GM21360 (cell line): ENCODE results near the gene CTDP1.
"Not testable (repeated sequence)": the region's sequence is repeated elsewhere in the genome, so short reads cannot be mapped to it uniquely, and the experiment has no call there.

ENCODE experiments used
- ATAC-seq: cut with Tn5 transposase; IDR thresholded peaks from one replicate; pipeline ENCODE4 v1.9.1; 2021; ENCODE audit warnings: mild to moderate bottlenecking, moderate library complexity; ENCODE audit not compliant: unreplicated experiment

CTDP1 gene

DNA sequence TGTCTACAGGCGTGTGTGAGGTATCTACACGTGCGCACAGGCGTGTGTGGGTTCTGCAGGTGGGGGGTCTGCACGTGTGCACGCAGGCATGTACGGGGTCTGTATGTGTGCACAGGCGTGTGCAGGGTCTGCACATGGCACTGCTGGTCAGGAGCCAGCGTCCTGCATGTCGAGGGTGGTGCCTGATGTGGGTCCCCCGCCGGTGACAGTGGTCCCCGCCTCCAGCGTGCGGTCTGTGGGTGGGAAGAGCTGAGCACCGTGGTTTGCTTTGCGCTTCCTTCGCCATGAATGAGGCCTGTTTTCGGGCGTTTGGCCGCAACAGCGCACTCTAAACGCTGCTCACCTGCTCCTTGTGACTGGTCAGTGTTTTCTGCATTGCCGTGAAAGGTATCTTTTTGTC, 57.2 kb downstream of the CTDP1 start:
- no peak for ATAC-seq

DNA sequence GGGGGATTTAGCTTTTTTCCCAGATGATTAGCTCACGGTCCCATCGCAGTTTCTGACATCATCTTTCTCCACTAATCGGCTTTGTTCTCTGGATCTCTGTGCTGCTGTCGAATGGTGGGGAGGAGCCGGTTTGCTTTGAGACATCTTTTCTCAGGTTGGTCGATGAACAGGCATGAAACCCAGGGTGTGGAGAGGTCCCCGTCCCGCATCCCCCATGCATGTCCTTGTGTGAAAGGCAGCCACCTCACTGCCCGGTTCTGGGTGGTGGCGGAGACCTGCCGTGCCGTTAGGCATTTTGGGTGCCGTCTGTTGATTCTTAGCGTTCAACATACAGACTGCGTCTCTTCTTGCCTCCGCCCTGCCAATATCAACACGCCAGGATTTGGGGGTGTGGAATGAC, 57.8 kb downstream of the CTDP1 start:
- no peak for ATAC-seq

DNA sequence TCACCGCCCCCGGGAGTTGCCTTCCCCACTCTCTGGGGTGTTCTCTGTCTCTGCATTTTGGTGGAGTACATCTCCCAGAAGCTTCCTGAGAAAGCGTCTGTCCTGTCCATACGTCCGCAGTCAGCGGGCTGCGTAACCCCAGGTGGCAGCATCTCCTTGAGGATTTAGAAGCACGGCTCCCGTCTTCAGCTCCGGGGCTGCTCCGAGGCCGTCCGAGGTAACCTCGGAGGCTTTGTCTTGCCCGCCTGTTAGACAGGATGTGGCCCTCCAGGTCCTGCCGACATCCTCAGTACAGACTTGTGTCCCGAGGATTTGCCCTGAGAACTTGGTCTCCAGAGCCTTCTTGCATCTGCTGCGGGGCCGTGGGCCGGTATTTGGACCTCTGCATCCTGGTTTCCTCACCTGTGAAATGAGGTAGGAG, 58.4 kb downstream of the CTDP1 start:
- no peak for ATAC-seq

DNA sequence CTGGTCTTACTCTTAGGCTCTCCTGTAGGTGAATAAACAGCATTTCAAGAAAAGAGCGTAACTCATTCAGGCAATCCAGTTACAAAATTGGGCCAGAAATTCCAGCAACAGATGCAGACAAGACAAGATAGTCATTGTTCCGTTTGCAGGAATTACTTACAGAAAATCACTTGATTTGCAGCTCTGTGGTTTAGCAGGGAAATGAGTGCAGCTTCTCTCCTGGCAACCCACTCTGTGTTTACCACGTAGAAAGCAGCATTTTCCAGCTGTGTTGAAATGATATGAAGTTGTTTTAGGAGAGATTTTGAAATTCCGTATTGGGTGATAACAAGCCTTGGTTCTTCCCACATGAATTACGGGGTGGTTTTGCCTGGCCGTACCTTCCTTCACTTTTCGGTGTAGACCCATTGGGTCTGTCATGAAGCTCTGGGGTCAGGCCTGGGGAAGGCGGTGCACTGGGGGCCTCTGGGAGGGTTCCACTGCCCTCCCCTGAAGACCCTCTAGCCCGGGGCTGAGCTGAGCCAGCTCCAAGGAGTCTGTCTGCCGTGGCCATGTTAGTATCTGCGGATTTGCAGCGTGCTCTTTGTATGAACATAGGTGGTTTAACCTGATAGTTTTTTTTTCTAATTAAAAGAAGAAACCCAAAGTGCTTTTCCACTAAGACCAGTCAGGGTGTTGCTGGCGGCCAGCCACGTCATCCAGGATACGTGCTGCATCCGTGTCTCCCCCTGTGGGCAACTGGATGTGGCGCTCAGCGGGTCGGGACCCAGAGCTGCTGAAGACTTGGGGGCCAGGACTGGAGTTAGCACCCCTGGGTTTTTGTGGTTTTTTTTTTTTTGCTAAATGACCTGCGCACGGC, 59.2 kb downstream of the CTDP1 start:
- ATAC-seq = no peak

DNA sequence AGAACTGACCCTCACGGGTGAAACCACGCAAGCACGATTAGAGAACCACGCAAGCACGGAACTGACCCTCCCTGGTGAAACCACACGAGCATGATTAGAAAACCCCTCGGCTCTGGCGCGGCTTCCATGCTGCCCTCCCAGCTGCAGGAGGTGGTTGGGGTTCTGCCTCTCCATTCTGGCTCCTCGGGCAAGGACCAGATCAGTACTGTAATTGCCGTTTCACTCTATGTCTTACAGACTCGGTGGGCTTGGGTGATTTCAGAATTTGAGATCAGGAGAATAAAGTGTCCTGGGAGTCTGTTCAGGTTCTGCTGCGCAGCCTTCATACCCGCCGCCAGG, 59.8 kb downstream of the CTDP1 start:
- no peak for ATAC-seq

DNA sequence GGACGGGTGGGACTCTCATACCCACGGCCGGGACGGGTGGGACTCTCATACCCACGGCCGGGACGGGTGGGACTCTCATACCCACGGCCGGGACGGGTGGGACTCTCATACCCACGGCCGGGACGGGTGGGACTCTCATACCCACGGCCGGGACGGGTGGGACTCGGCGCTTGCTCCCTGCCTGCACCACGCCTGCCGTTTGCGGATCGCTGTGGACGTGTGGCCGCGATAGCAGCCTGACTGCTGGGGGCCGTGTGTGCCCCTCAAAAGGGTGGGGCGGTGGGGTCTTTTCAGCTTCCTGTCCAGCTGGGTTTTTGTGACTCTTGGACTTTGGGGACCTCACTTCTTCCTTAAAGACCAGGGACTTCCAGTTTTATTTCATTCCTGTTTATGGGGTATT, 60.4 kb downstream of the CTDP1 start:
- ATAC-seq = not testable (repeated sequence)

DNA sequence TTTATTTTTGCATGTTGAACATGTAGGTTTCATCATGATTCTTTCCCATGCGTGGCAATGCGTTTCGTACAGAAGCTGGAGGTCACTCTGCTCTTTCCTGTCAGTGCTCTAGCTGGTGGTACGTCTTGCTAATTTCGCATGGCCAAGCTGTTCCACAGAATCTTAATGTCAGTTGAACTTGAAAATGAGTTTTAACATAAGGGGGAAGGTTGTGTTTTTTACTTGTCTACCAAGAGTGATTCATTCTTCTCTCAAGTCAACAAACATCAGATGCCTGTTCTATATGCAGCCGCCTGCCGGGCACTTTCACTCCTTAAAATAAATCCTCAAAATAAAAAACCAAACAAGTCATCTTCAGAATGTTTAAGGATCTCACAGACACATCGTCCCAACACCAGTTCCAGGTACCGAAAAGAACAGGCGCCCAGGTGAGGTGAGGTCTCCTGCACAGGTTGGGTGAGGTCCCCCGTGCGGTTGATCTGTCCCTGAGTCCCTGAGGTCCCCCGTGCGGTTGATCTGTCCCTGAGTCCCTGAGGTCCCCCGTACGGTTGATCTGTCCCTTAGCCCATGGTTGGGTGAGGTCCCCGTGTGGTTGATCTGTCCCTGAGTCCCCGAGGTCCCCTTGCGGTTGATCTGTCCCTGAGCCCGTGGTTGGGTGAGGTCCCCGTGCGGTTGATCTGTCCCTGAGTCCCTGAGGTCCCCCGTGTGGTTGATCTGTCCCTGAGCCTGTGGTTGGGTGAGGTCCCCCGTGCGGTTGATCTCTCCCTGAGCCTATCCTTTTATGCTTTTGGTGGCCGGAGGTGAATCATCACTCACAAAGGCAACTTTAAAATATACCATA, 61.1 kb downstream of the CTDP1 start:
- ATAC-seq = no peak

DNA sequence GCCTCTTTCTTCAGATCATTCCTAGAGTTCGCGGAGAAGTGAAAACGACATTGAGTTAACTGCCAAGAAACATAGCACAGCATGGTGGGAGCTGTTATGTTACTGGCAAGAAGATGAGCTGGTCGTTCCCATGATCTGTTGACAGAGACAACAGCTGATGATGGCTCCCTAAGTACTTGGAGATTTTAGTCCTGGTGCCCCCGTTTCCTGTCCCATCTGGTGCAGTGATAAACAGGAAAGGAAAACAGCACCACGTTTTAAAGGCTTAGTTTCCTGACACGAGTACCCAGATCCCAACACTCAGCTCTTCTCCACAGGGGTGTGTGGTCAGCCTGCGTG, 61.7 kb downstream of the CTDP1 start:
- ATAC-seq = no peak

DNA sequence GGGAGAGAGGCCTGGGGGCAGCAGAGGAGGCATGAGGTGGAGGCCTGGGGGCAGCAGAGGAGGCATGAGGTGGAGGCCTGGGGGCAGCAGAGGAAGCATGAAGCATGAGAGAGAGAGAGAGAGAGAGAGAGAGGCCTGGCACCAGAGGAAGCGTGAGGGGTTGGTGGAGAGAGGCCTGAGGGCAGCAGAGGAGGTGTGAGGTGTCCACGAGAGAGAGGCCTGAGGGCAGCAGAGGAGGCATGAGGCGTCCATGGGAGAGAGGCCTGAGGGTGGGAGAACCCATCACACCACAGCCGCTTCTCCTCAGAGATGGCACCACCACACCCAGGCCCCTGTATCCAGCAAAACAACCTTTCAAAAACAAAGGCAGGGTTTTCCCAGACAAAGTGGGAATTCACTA, 62.5 kb downstream of the CTDP1 start:
- ATAC-seq = no peak

DNA sequence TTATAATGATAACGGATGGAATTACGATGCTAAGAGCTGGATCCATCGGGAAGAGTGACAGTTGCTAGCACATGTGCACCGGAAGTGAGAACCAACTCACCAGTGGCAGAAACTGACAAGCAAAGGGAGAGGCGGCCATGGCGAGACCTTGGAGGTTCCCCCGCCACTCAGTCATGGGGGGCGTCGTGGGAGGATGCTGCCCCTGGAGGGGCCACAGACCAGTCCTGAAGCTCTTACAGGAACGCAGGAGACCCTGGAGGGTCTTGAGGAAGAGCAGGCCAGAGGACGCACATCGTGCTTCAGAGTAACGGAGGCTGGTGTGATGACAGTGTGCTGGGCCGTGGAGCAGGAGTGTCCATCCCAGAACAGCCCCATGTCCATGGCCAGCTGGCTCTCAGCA, 65.0 kb downstream of the CTDP1 start:
- no peak for ATAC-seq

DNA sequence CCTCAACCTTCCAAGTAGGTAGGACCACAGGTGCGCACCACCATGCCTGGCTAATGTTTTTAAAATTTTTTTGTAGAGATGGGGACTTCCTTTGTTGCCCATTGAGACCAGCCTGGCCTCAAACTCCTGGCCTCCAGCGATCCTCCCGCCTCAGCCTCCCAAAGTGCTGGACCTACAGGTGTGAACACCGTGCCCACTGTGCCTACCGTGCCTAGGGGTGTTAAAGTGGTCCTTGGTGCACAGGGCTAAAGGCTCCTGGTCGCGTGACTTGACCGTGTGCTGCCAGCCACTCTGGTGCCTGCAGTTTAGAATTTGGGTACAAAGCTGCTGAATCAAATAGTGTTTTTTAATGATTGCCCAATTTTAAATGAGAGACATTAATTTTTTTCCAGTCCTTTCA, 67.1 kb downstream of the CTDP1 start:
- ATAC-seq = no peak

DNA sequence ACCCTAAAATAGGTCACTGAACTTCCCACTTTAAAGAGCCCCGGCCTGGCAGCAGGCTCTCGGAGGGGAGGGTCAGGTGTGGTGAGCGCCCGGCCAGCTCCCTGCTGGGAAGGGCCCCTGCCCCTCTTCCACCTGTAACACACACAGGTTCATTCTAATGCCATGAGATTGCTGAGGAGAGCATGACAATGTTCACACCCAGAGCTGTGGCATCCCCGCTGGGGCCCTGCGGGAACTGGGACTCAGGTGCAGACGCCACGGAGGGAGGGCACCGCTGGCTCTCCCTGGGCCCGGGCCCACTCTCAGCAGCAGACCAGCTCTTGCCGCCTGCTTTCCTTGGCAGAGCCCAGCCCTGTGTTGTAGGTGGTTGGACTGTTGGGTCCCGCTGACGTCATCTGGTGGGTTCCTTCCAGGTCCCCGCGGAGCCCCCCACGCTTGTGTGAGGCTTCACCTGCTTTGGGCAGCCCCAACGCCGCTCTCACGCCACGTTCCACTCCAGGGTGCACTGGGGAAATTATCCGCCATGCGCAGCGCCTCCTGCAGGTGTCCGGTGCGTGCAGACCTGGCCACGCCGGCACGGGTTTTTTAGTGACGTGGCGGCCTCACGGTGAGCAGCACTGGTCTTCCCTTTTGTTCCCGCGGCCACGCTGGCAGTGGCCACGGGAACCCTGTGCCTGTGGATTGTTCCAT, 67.7 kb downstream of the CTDP1 start:
- no peak for ATAC-seq

DNA sequence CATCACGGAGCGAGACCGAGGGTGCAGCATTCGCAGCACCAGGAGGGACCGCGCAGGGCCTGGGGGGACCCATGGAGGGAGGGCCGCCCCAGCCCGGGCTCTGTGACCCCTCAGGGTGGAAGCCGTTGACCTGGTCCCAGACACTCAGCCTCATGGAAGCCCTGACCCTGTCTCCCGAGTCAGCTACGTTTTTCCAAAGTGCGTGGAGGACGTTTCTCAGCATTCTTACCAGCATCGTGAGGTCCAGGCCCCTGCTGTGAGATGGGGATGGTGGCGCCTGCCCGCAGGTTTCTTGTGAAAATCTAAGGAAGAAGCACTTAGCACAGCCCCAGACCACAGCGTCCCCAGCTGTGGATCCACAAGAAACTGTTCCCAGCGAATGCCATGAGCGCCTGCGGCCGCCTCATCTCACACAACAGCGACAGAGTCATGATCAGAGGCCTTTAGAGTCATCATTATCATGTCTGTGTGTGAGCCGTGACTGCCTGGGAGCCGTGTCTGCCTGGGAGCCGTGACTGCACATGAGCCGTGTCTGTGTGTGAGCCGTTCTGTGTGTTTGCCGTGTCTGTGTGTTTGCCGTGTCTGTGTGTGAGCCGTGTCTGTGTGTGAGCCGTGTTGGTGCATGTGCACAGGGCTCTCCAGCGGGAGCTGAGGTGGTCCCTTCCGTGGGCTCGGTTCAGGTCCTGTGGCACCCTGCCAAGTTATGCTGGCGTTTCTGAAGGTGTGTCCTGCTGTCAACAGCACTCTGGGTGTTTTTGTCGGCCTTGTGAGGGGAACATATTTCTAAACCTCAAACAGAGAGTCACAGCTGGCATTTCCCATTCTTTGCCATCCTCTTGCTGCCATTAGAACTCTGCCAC, 68.9 kb downstream of the CTDP1 start:
- ATAC-seq = no peak

DNA sequence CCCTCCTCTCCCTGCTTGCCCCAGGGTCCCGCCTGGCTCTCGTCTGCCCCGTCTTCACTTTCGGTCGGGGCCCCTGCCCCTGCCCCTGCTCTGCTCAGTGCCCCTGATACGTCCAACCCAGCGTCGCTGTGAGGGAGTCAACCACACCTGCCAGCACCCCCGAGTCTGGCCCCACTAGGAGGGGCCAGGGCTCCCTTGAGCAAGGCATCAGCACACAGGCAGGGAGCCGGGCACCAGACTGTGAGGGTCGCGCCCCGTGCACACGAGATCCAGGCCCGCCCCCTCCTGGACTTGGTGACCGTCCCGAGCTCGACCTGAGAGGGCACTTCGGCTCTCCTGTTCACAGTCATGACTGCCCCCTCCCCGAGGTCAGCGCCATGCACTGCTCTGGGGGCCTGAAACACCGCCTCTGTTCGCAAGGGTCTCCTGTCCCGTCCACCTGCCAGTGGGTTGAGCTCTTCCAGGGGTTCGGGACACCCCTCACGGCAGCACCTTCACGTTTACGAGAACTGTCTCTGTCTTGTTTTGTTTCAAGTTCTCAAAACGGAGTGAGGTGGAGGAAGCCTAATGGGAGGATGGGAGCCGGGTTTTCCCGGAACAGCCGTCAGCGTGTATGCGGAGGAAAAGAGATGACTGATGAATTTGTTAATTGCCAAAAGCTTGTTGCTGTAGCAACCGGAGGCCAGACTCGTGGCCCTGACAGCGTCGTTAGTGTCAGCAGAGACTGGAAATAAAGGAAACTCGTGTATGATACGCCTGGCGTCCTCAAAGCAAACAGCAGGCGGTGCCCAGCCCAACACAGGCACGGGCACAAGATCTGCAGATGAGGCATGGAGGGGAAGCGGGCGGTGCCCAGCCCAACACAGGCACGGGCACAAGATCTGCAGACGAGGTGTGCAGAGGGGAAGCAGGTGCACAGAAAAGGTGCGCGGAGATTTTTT, 69.9 kb downstream of the CTDP1 start:
- ATAC-seq = no peak

DNA sequence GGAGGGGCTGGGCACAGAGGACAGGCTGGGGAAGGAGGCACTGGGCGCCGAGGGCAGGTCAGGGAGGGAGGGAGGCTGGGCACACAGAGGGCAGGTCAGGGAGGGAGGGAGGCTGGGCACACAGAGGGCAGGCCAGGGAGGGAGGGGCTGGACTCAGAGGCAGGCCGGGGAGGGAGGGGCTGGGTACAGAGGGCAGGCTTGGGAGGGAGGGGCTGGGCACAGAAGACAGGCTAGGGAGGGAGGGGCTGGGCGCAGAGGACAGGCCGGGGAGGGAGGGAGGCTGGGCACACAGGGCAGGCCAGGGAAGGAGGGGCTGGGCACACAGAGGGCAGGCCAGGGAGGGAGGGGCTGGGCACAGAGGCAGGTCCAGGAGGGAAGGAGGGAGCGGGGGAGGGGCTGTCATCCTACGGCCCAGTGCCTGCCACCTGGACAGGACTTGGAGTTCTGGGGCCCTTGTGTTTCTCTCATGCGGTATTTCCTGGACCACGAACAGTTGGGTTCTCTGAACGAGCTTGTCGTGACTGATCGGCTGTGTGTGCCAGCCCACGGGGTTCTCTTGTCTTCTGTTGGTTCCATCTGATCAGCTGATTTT, 71.5 kb downstream of the CTDP1 start:
- no peak for ATAC-seq

DNA sequence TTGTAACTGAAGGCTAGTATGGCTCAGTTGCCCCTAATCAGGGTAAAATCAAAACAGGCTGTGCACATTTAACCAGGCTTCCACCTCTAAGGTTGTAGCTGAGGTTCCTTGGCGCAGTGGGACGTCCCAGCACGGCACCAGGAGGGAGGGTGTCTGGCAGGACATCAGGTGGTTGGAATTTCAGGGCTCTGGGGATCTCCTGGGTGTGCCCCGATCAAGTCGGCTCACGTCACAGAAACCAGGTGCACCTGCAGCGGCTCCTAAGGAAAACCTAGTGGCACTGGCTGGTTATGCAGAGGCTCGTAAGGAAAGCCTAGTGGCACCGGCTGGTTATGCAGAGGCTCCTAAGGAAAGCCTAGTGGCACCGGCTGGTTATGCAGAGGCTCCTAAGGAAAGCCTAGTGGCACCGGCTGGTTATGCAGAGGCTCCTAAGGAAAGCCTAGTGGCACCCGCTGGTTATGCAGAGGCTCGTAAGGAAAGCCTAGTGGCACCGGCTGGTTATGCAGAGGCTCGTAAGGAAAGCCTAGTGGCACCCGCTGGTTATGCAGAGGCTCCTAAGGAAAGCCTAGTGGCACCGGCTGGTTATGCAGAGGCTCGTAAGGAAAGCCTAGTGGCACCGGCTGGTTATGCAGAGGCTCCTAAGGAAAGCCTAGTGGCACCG, 72.4 kb downstream of the CTDP1 start:
- ATAC-seq = not testable (repeated sequence)

DNA sequence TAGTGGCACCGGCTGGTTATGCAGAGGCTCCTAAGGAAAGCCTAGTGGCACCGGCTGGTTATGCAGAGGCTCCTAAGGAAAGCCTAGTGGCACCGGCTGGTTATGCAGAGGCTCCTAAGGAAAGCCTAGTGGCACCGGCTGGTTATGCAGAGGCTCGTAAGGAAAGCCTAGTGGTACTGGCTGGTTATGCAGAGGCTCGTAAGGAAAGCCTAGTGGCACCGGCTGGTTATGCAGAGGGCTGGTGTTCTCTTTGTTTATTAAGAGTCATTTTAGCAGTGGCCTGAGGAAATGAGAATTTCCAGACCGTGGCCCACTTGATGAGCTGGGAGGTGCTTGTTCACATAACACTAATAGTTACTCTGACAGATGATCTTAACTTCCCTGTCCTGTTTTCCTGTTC, 73.3 kb downstream of the CTDP1 start:
- ATAC-seq = not testable (repeated sequence)

DNA sequence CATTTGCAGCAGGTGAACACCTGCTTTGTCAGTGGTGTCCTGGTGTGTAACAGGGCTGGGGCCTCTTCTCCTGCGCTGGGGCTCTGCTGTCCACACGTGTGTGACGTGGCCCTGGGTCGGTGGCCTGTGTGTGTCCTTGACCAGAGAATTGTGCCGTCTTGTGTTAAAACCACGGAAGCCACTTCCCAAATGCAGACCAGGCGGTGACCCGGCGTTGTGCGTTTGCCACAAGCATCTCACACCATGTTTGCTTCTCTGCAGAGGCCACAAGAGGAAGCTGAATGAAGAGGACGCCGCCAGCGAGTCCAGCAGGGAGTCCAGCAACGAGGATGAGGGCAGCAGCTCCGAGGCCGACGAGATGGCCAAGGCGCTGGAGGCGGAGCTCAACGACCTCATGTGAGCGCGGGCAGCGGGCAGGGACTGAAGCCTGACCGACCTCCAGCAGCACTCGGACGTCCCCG, 73.8 kb downstream of the CTDP1 start:
- ATAC-seq = no peak
